ENCODE measurements around the gene KCNC2.
A peak's percentile ranks its signal among the peaks of the same experiment; 100 is the strongest.
"Not testable (repeated sequence)": the region's sequence is repeated elsewhere in the genome, so short reads cannot be mapped to it uniquely, and the experiment has no call there.

The KCNC2 gene

GRCh38 chr12:75209812-75210138 lies at the start of gene KCNC2:
KCNC2 (minus strand) TSS chr12:75209839.
- DNase-seq = no peak

DNA sequence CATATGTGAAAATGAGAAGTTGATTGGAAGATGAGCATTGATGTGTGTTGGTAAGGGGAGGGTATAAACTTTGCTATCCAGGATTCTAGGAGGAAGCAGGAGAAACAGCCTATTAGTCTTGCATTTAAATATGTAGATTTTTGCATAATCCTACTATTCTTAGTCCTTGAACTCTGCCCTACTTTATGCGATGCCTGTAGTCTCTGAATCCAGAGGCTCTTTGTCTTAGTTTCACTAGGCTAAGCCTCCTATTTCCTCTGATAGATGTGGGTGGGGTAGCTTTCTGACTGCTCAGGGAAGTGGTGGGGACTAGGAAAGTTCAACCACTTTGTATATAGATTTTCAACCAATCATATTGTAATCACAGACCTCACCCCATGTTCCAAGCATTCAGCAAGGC lies 49.5 kb upstream of the KCNC2 start:
- no peak for DNase-seq

- no peak for DNase-seq
These were observed 47.9 kb upstream of the KCNC2 start for GRCh38 chr12:75257510-75257909.

- no peak for DNase-seq
These were observed 35.5 kb upstream of the KCNC2 start for GRCh38 chr12:75245108-75245507.

DNA sequence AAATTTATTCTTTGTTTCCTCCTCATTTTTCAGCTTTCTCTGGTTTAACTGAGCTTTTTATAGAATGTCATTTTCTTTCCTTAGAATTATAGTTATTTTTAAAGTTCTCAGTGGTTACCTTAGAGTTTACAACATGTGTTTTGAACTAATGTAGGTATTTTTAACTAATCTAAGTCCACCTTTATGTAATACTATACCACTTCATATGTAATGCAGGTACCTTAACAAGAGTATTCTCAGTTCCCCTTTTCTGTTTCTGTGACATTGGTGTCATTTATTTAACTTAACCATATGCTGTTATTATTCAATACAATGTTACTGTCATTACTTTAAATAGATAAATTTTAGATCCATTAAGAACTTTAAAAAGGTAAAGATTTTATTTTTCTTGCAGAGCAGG lies 30.3 kb upstream of the KCNC2 start:
- DNase-seq = no peak

DNA sequence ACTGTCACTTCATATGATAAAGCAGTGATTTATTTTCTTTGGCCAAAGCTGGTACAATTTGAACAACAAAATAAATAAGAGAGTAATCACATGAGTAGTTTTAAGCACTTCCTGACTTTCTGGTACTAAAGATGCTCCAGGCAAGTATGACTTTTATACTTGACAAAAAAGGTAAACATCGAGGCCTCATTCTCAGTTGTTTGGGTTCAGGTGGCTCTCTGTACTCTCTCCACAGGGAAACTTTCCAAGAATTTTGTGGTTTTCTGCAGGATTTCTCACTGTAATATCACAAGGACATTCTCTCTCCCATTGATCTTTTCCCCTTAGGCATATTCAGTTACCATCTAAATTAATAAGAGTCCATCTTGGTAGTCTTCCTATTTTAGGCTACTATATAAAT lies 26.6 kb upstream of the KCNC2 start:
- no peak for DNase-seq

- DNase-seq = no peak
These were observed 17.5 kb upstream of the KCNC2 start for GRCh38 chr12:75227132-75227531.

DNA sequence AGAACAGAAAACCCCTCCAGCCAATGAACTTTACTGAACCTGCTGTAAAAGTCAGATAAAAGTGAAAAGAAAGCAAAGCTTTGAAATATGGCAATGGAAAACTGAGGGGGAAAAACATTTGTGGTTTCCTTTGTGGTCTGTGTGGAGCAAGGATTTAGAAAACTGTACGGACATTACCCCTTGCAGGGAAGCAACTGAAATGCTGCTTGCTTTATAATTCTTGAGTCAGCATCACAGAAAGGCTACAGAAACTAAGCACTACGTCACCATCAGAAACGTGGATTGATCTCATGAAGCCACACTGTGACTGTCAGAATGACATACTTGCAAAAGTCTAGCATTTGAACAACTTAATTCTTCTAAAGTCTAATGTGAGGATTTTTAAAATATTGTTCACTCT lies 2.4 kb upstream of the KCNC2 start:
- DNase-seq = no peak

GRCh38 chr12:75208856-75209811 lies 505 bp downstream of the KCNC2 start:
- peak; percentile 62 for DNase-seq

DNA sequence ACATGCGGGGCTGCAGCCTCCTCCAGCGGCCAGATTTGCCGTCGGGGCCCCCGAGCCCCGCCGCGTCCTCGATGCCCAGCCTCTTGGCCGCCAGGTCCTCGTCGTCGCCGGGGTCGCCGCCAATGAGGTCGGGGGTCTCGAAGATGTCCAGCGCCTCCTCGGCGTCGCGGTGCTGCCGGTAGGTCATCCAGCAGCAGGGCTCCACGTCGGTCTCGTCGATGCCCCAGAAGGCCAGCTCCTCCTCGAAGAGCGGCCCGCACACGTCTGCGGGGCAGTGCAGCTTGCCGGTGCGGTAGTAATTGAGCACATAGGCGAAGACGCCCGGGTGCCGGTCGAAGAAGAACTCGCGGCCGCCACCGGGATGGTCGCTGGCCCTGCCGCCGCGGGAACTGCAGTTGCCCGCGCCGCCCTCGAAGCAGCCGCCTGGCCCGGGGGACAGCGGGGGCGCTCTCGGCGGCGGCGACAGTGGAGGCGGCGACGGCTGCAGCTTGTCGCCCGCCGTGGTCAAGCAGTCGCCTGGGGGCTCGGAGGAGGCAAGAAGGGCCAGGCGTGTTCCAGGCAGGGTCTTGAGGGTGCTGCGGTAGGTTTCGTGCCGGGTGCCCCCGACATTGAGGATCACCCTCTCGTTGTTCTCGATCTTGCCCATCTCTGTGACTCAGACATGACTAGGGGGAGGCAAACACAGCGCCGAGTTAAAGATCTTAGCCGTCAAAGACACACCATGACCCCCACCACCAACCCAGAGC lies 2.1 kb downstream of the KCNC2 start:
- no peak for DNase-seq

DNA sequence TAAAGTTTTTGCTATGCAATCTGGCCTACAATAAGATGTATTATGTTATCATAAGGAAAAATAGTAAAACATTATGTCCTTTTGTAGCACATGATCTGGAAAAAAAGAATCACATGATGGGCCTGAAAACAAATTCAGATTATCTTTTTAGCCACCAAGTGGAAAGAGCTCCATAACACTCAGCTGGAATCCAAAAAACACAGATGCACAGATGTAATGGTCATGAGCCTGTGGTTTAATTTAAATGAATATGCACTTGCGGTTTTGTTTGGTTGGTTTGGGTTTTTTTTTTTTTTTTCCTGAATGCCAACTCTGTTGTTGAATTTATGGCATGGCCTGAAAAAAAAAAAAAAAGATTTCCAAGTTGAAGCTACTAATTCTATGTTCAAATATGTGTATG lies 4.1 kb downstream of the KCNC2 start:
- DNase-seq = no peak

DNA sequence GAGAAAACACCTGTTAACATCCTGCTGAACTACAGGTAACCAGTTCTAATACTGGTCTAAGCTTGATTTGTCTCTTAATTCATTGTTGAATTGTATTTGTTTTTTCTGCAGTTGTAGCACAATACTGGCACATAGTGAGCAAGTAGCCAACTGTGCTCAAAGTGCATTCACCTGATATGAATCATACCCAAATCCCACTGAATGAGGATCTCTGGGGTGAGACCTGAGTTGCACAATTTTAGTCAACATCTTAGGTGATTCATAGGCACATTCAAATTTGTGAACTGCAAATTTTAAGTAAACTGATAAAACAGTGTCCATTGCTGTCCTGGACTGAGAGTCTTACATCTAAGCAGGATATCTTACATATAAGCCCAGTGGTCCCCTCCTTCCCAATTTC lies 12.8 kb downstream of the KCNC2 start:
- DNase-seq = no peak

DNA sequence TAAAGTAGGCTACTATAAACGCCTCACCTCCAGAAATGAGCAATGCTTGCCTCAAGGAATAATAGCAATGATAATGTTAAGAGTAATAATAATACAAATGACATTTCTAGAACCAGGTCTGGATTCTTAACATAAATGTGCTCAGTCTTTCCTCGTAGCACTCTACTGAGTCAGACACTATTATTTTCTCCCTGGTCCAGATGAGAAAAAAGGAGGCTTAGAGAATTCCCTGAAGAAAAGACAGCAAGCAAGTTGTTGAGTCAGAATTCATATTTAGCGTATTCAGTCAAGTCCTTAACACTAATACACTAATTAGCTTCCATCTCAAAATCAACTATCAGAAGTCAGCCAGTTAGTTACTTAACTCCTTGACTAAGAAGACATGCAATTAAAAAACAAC lies 13.2 kb downstream of the KCNC2 start:
- no peak for DNase-seq

- DNase-seq = no peak
These were observed 15.4 kb downstream of the KCNC2 start for GRCh38 chr12:75194250-75194649.

DNA sequence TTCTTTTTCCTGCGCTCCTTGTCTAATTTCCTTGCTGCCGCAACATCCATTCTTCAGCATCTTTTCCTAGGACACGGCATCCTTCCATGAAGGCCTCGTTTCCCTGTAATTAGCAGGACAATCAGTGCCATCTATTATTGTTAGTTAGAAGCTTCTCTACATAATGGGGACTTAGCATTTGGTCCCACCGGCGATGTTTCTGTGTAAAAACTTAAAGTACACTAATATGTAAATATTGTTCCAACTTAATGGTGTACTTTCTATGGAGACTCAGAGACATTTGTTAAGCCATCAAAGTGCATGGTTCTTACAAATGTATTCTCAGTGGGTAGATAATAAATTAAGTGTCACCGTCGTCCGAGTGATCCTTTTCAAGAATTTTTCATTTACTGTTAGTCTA lies 17.4 kb downstream of the KCNC2 start:
- DNase-seq = no peak

DNA sequence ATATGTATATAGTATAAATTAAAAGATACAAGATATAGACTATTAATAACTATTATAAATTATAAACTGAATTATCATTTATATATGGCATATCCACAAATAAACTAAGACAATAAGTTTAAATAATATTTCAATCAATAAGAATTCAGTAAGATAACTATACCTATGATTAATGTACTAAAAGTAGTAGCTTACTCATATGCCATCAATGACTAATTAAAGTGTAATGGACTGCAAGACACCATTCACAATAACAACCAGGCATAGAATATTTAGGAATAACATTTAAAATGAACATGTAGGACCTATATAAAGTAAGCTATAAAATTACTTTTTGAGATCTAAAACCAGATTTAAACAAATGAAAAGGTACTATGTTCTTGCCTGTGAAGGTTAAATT lies 18.8 kb downstream of the KCNC2 start:
- DNase-seq = no peak

- not testable (repeated sequence) for DNase-seq
These were observed 23.8 kb downstream of the KCNC2 start for GRCh38 chr12:75185881-75186280.

- peak; percentile 74 for DNase-seq
These were observed 25.1 kb downstream of the KCNC2 start for GRCh38 chr12:75184516-75184915.

- DNase-seq = no peak
These were observed 25.7 kb downstream of the KCNC2 start for GRCh38 chr12:75183967-75184366.

- DNase-seq = peak; percentile 23
These were observed 31.6 kb downstream of the KCNC2 start for GRCh38 chr12:75177997-75178396.

- DNase-seq = no peak
These were observed 37.0 kb downstream of the KCNC2 start for GRCh38 chr12:75172611-75173010.

DNA sequence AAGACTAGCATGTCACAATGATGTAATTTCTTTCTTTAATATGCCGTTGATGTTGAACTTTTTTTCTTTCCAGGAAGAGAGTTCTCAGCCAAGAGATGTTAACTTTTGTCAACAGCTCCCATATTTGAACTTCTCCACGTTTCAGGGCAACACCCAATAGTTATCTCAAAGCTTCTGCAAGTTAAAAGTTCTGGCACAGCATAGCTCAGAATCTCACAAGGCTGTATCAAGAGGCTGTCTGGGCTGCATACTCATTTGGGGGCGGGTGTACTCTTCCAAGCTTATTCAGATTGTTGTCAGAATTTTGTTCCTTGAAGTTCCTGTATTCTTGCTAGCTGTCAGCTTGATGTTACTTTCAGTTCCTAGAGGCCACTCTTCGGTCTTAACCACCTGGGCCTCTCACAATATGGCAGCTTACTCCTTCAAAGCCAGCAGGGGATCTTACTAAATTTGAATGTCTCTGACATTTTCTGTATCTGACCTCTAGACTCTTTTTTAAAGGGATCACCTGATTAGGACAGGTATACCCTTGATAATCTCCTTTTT lies 38.9 kb downstream of the KCNC2 start:
- DNase-seq = no peak

DNA sequence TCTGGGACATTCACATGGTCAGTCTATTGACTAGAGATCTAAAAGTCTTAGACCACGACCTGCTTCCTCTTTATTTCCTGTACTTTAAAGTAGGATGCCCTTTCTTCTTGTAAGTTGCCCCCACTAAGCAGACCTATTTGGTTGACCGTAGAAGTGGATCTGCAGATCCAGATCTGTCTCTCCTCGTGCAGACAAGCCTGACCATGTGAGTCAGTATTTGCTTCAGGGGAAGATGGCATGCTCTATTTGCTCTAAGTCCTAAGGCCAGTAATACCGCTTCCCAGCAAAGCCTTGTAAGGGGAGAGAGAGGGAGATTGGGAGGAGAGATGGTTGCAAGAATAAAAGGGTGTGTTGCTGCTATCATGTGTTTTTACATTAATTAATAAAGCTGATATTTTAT lies 46.8 kb downstream of the KCNC2 start:
- DNase-seq = no peak

DNA sequence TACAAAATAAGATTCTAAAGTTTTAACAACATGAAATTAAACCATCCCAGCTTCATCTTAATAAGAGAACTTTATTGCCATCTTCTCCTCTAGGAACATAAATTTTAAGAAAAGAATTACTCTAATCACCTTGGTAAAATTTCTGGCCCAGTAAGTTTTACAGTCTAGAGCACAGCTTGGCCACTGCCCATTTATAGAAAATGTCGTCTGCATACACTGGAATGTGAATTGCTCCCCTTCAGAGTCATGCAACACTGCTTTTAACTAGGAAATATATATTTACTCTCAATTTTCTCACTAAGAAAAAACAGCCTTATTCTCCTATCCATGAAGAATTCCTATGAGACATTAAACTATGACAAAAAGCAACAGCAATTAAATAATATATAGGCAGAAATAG lies 48.2 kb downstream of the KCNC2 start:
- DNase-seq = no peak

Data from NCI-H1417 treated with DMSO at 0.1 percent for 48 hours (cell line).